ENCODE measurements around the gene NHLRC2.
"Not testable (repeated sequence)": the region's sequence is repeated elsewhere in the genome, so short reads cannot be mapped to it uniquely, and the experiment has no call there.

The NHLRC2 gene

GRCh38 chr10:113819989-113820388 is 34.5 kb upstream of the NHLRC2 start:
- Histone ChIP-seq H3K27ac (ENCODE audit: low read depth, low read length, poor library complexity, severe bottlenecking) (no peak overlapping the region), H3K4me2 (ENCODE audit: low read length) (no peak overlapping the region), H4K20me1 (ENCODE audit: insufficient read depth, low read length) (no peaks in the 10 kb centered on the region), H3K4me1 (ENCODE audit: insufficient read depth, low read length, severe bottlenecking) (no peaks in the 10 kb centered on the region), H2AFZ (ENCODE audit: low read length) (no peak overlapping the region), H3K9ac (ENCODE audit: low read length) (no peak overlapping the region), H3K9me2 (ENCODE audit: low read depth, low read length) (no peaks in the 10 kb centered on the region), H3F3A (ENCODE audit: insufficient read depth, low read length) (no peaks in the 10 kb centered on the region), H3K27me3 (ENCODE audit: insufficient read depth, low read length) (no peaks in the 10 kb centered on the region), H3K4me3 (ENCODE audit: low read depth, low read length, poor library complexity, severe bottlenecking) (no peak overlapping the region), H3K36me3 (ENCODE audit: insufficient read depth, low read length) (no peaks in the 10 kb centered on the region), H3K9me3 (ENCODE audit: low read length) (no peaks in the 10 kb centered on the region), H3K79me2 (ENCODE audit: insufficient read depth, low read length) (no peaks in the 10 kb centered on the region)
- TF ChIP-seq CTCF (IDR thresholded peaks at IDR 0.05; ENCODE audit: low read length) (no peak), EZH2 (IDR thresholded peaks at IDR 0.05; ENCODE audit: borderline replicate concordance, low read length) (no peak)

- Histone ChIP-seq H3K4me3 (ENCODE audit: low read depth, low read length, poor library complexity, severe bottlenecking) (no peak overlapping the region), H3K27me3 (ENCODE audit: insufficient read depth, low read length) (no peaks in the 10 kb centered on the region), H3K36me3 (ENCODE audit: insufficient read depth, low read length) (no peaks in the 10 kb centered on the region), H3K4me1 (ENCODE audit: insufficient read depth, low read length, severe bottlenecking) (no peaks in the 10 kb centered on the region), H3K9ac (ENCODE audit: low read length) (no peak overlapping the region), H3K4me2 (ENCODE audit: low read length) (no peak overlapping the region), H3K79me2 (ENCODE audit: insufficient read depth, low read length) (no peaks in the 10 kb centered on the region), H3K9me2 (ENCODE audit: low read depth, low read length) (no peaks in the 10 kb centered on the region), H2AFZ (ENCODE audit: low read length) (no peak overlapping the region), H3F3A (ENCODE audit: insufficient read depth, low read length) (no peaks in the 10 kb centered on the region), H3K27ac (ENCODE audit: low read depth, low read length, poor library complexity, severe bottlenecking) (no peak overlapping the region), H3K9me3 (ENCODE audit: low read length) (no peaks in the 10 kb centered on the region), H4K20me1 (ENCODE audit: insufficient read depth, low read length) (no peaks in the 10 kb centered on the region)
- no peak for TF ChIP-seq EZH2 (IDR thresholded peaks at IDR 0.05; ENCODE audit: borderline replicate concordance, low read length)
- TF ChIP-seq CTCF (IDR thresholded peaks at IDR 0.05; ENCODE audit: low read length) = peak; percentile 29; the same call in 1 of the 2 replicates
Measured at GRCh38 chr10:113820507-113820906, 34.0 kb upstream of the NHLRC2 start.

GRCh38 chr10:113821306-113821705 is 33.2 kb upstream of the NHLRC2 start:
- H3K4me2 ChIP-seq (ENCODE audit: low read length); H3K79me2 ChIP-seq (ENCODE audit: insufficient read depth, low read length); H3K9me2 ChIP-seq (ENCODE audit: low read depth, low read length); H3K27ac ChIP-seq (ENCODE audit: low read depth, low read length, poor library complexity, severe bottlenecking); H3K9me3 ChIP-seq (ENCODE audit: low read length); H4K20me1 ChIP-seq (ENCODE audit: insufficient read depth, low read length); H3K27me3 ChIP-seq (ENCODE audit: insufficient read depth, low read length); H3K9ac ChIP-seq (ENCODE audit: low read length); H3K36me3 ChIP-seq (ENCODE audit: insufficient read depth, low read length); H3F3A ChIP-seq (ENCODE audit: insufficient read depth, low read length); H3K4me3 ChIP-seq (ENCODE audit: low read depth, low read length, poor library complexity, severe bottlenecking); H2AFZ ChIP-seq (ENCODE audit: low read length); H3K4me1 ChIP-seq (ENCODE audit: insufficient read depth, low read length, severe bottlenecking): not testable (repeated sequence)

GRCh38 chr10:113822174-113822573 is 32.3 kb upstream of the NHLRC2 start:
- H3F3A ChIP-seq (ENCODE audit: insufficient read depth, low read length) = no peaks in the 10 kb centered on the region
- no peak for TF ChIP-seq EZH2 (IDR thresholded peaks at IDR 0.05; ENCODE audit: borderline replicate concordance, low read length)
- TF ChIP-seq CTCF (IDR thresholded peaks at IDR 0.05; ENCODE audit: low read length) = no peak
- H4K20me1 ChIP-seq (ENCODE audit: insufficient read depth, low read length) = no peaks in the 10 kb centered on the region
- H3K27me3 ChIP-seq (ENCODE audit: insufficient read depth, low read length) = no peaks in the 10 kb centered on the region
- H3K4me3 ChIP-seq (ENCODE audit: low read depth, low read length, poor library complexity, severe bottlenecking) = no peak overlapping the region
- H3K4me1 ChIP-seq (ENCODE audit: insufficient read depth, low read length, severe bottlenecking) = no peaks in the 10 kb centered on the region
- H2AFZ ChIP-seq (ENCODE audit: low read length) = no peak overlapping the region
- H3K9me3 ChIP-seq (ENCODE audit: low read length) = no peaks in the 10 kb centered on the region
- H3K79me2 ChIP-seq (ENCODE audit: insufficient read depth, low read length) = no peaks in the 10 kb centered on the region
- no peak overlapping the region for H3K27ac ChIP-seq (ENCODE audit: low read depth, low read length, poor library complexity, severe bottlenecking)
- H3K9me2 ChIP-seq (ENCODE audit: low read depth, low read length) = no peaks in the 10 kb centered on the region
- H3K4me2 ChIP-seq (ENCODE audit: low read length) = no peak overlapping the region
- H3K36me3 ChIP-seq (ENCODE audit: insufficient read depth, low read length) = no peaks in the 10 kb centered on the region
- H3K9ac ChIP-seq (ENCODE audit: low read length) = no peak overlapping the region
